Esophagus squamous epithelium (tissue), 5 donors: ENCODE results near the gene PDZK1IP1. TPM values are rescaled to one million over a fixed set of nuclear protein-coding genes. Genes with fewer than 3 reads are reported as not detected.

Experiments
- DNase-seq: peaks from one replicate; lab custom pipeline; 2025; lab: John Stamatoyannopoulos, UW
- H3K27ac ChIP-seq, 4 donors: fragments of 200-600 bp; sonication (generic); one replicate each; pipeline ENCODE4 v1.5.1; 2016 to 2019; ENCODE audit warnings: mild to moderate bottlenecking in 1 of 4
- H3K27me3 ChIP-seq, 4 donors: fragments of 200-600 bp; sonication (generic); 1 replicate in 3 of 4; 2 replicates in 1 of 4; pipeline versions ENCODE4 v1.5.1 to v1.6.0; 2017 to 2021; ENCODE audit warnings: antibody characterized with exemption in 1 of 4
- H3K36me3 ChIP-seq, 3 donors: fragments of 200-600 bp; sonication (generic); one replicate each; pipeline ENCODE4 v1.5.1; 2016 to 2019
- H3K4me1 ChIP-seq, 3 donors: fragments of 200-600 bp; sonication (generic); one replicate each; pipeline ENCODE4 v1.5.1; 2017 to 2019
- H3K4me3 ChIP-seq, 4 donors: fragments of 200-600 bp; sonication (generic); 1 replicate in 3 of 4; 2 replicates in 1 of 4; pipeline ENCODE4 v1.5.1; 2016 to 2019; ENCODE audit warnings: mild to moderate bottlenecking in 2 of 4, moderate library complexity in 1 of 4
- H3K9me3 ChIP-seq, 3 donors: fragments of 200-600 bp; sonication (generic); one replicate each; pipeline ENCODE4 v1.5.1; 2016 to 2019
- POLR2A ChIP-seq, 4 donors: fragments of 450-650 bp; IDR thresholded peaks; one replicate each; pipeline ENCODE4 v1.6.1; 2017; ENCODE audit warnings: antibody characterized with exemption in 4 of 4, mild to moderate bottlenecking in 4 of 4, moderate library complexity in 3 of 4
- WGBS, 2 donors: methylation state at CpG; one replicate each; pipeline ENCODE4 v1.1.5; 2018; 5-methylcytosine and 5-hydroxymethylcytosine counted together
- intact Hi-C: fragments of 100-400 bp; cut with DNase I; formaldehyde crosslinking; loops from one replicate; pipeline ENCODE4 v1.15.0; 2022
- total RNA-seq, 4 donors: library from RNA; depleted of rRNA; stranded (reverse); fragments of >200 nt; gene quantifications; one replicate each; pipeline ENCODE4 v1.1.0, GENCODE V29; 2016
- TF ChIP-seq, protein P1 (sequence below), 6 experiments: fragments of 450-650 bp in 4 of 6; fragments of 200-600 bp in 2 of 6; sonication (generic) in 2 of 6; IDR thresholded peaks; one replicate each; pipeline ENCODE4 v1.5.1; 2016 to 2019; ENCODE audit warnings: antibody characterized with exemption in 6 of 6, mild to moderate bottlenecking in 4 of 6, moderate library complexity in 4 of 6
- donor health status: DM: yes; HTN: yes; CAD: no.

Gene PDZK1IP1
- total RNA-seq, 4 donors from 2014 or later, result 9.7 to 429 (median 312) TPM

DNA sequence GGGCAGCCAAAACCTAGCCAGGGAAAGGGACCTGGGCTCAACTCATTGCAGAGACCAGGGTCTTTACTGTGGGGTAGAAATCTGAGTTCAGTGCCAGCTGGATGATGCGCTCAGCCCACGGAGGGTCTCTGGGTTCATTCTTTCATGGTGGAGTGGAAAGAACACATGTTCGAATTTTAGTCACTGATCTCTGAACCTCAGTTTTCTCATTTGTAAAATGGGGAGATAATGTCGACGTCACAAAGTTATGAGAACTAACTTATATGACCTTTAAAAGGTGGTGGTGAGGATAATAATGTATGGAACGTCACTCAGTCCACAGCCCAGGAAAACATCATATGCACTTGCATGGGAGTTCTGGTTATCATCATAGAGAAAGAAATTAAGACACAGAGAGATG, 43.4 kb upstream of the PDZK1IP1 start:
- intact Hi-C loops, result no loop called here
- WGBS, 2 donors, result 75 to 80% methylated on average over 6 of the region's 6 CpGs
- no peak overlapping the region for H3K27ac ChIP-seq

DNA sequence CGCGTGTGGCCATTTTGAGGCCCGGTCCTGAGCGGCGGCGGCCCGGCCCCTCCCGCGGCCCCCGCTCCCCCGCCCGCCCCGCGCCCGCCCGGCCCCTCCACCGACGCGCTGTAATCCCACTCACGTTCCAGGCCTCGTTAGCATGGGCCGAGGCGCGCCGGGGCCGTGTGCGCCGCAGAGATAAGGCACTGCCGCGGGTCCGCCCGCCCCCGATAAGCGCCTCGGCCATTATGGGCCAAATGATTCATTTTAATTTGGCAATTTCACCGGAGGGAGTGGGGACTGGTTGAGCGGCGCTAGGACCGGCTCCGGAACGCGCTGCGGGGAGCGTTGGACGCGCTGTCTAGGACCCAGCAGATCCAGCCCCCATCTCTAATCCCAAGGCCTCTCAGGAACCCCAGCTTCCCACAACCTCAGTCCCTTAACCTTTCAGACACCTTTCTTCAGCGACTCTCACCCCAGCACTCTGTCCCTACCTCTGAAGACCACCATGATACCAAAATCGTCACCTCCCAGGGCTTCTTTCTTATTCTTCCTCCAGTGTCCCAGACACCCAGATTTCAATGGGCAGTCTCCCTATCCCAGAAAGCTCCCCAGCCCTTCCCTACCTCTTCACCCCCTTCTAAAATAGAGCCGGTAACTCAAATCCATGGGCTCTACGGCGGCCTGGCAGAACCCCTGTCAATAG, 42.5 kb upstream of the PDZK1IP1 start, which contains the start of gene TAL1:
TSS of gene TAL1 (minus strand) at position 39 of the 688 bp plus-strand sequence. CDS start 6,337 bp downstream, outside the sequence.
- WGBS, 2 donors, result 10 to 24% methylated on average over 19 to 28 of the region's 51 CpGs
- Histone ChIP-seq H3K27me3 (peaks cover 22 to 87% (median 49%) of the 10 kb centered on the region in 4 donors), H3K9me3 (no peaks in the 10 kb centered on the region), H3K36me3 (no peaks in the 10 kb centered on the region), H3K4me1 (peaks cover 9 to 56% (median 16%) of the 10 kb centered on the region in 3 donors), H3K27ac (peak within 1 kb of the TSS; percentile 54 to 85 (median 77)), H3K4me3 (peak within 1 kb of the TSS; percentile 18 to 64 (median 46))
- intact Hi-C loops, result no loop called here
- no peak for DNase-seq
- TF ChIP-seq, protein P1, sequence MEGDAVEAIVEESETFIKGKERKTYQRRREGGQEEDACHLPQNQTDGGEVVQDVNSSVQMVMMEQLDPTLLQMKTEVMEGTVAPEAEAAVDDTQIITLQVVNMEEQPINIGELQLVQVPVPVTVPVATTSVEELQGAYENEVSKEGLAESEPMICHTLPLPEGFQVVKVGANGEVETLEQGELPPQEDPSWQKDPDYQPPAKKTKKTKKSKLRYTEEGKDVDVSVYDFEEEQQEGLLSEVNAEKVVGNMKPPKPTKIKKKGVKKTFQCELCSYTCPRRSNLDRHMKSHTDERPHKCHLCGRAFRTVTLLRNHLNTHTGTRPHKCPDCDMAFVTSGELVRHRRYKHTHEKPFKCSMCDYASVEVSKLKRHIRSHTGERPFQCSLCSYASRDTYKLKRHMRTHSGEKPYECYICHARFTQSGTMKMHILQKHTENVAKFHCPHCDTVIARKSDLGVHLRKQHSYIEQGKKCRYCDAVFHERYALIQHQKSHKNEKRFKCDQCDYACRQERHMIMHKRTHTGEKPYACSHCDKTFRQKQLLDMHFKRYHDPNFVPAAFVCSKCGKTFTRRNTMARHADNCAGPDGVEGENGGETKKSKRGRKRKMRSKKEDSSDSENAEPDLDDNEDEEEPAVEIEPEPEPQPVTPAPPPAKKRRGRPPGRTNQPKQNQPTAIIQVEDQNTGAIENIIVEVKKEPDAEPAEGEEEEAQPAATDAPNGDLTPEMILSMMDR (IDR thresholded peaks at IDR 0.05), result no peak
- TF ChIP-seq POLR2A (IDR thresholded peaks at IDR 0.05), result no peak

More for the DNA sequence above, 43.4 kb upstream of the PDZK1IP1 start:
- TF ChIP-seq, protein P1 (IDR thresholded peaks at IDR 0.05), result no peak
- no peak for TF ChIP-seq POLR2A (IDR thresholded peaks at IDR 0.05)
- H3K27me3 ChIP-seq, result peaks cover 22 to 79% (median 47%) of the 10 kb centered on the region in 4 donors
- H3K4me3 ChIP-seq, result no peak overlapping the region
- H3K9me3 ChIP-seq, result no peaks in the 10 kb centered on the region
- DNase-seq, result no peak
- peaks cover 9 to 55% (median 16%) of the 10 kb centered on the region in 3 donors for H3K4me1 ChIP-seq
- H3K36me3 ChIP-seq, result no peaks in the 10 kb centered on the region

DNA sequence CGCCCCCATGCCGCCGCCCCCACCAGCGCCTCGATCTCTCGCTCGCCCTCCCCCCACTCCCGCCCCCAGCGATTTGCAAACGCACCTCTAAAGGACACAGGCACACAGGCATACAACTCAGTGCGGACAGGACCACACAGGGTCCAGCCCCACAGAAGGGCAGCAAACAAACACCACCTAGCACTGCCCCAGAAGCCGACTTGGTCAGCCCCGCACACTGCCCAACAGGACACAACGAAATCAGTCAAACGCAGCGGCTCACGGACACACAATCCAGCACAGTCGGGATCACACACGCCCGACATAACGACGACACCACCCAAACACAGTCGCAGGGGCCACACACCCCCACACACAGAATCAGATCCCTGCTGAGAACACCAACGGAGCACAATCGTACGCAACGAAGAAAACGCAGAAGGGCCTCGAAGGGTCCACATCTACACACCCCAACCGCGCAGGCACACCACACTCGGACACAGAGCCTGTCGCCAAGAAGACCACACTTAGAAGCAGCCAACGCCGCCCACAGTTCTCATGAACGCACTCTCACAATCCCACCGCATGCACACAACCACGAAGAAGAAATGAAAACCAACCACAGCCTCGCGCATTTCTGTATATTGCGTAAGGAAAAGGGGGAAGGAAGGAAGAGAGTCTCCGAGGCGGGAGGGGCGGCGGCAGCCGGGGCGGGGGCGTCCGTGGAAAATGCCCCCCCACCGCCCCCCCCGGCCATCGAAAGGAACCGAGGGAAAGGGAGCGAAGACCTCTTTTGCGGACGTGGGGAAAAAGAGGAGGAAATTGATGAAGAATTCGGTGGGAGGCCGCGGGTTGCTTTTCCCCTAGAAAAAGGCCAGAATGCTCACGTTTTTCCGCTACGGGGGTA, 41.7 kb upstream of the PDZK1IP1 start:
- Histone ChIP-seq H3K27me3 (peaks cover 22 to 95% (median 50%) of the 10 kb centered on the region in 4 donors), H3K4me3 (peak overlapping the region; percentile 18 to 64 (median 46)), H3K4me1 (peaks cover 9 to 58% (median 16%) of the 10 kb centered on the region in 3 donors), H3K27ac (peak overlapping the region; percentile 54 to 85 (median 77)), H3K36me3 (no peaks in the 10 kb centered on the region), H3K9me3 (no peaks in the 10 kb centered on the region)
- WGBS, 2 donors, result 6 to 7% methylated on average over 11 to 49 of the region's 62 CpGs
- DNase-seq, result no peak
- intact Hi-C loops, result no loop called here
- TF ChIP-seq POLR2A (IDR thresholded peaks at IDR 0.05), result peak in 1 of 4 donors; percentile 52
- TF ChIP-seq, protein P1 (IDR thresholded peaks at IDR 0.05), result no peak

DNA sequence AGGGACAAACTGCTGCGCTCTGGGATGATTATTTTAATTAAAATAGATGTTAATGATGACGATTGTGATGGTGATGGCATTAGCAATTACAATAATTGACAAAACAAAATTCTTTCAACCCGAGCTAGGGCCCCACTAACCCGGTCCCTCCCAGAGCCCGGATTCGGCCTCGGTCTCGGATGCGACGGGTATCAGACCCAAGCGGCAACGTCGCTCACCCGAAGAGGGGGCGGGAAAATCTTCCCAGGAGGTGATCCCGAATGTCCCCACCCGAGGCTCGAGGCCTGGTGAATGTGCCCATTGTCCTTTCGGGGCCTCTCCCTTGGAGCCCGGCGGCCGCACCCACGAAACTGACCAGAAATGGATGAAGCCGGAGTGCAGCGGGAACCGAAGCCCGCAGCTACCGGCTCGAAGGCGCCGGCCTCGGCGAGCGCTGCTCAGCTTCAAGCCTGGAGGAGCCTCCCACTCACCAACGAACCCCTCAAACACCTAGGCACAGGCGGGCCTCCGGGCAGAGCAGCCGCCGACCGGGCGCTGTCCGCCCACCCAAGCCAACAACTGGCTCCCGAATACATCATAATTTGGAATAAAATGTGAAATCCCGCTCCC, 41.0 kb upstream of the PDZK1IP1 start:
- WGBS, 2 donors, result 19 to 22% methylated on average over 14 to 16 of the region's 44 CpGs
- Histone ChIP-seq H3K27me3 (peaks cover 24 to 100% (median 54%) of the 10 kb centered on the region in 4 donors), H3K36me3 (no peaks in the 10 kb centered on the region), H3K9me3 (no peaks in the 10 kb centered on the region), H3K27ac (peak overlapping the region; percentile 54 to 85 (median 77)), H3K4me1 (peaks cover 14 to 65% (median 16%) of the 10 kb centered on the region in 3 donors), H3K4me3 (peak overlapping the region; percentile 18 to 64 (median 46))
- intact Hi-C loops, result no loop called here
- no peak for TF ChIP-seq POLR2A (IDR thresholded peaks at IDR 0.05)
- TF ChIP-seq, protein P1 (IDR thresholded peaks at IDR 0.05), result no peak
- no peak for DNase-seq
